Effector memory CD8-positive, alpha-beta T cell (primary cell): ENCODE results near the gene RANGRF.

ENCODE experiments used
- ATAC-seq: fragments of 150-1000 bp; cut with Tn5 transposase; replicated peaks from 2 replicates; pipeline ENCODE4 v1.10.0; 2021; ENCODE audit warnings: mild to moderate bottlenecking, moderate library complexity
- DNase-seq, 3 experiments: peaks; one replicate each; pipeline ENCODE4 v3.0.0; 2021
- H3K27ac Mint-ChIP-seq, 2 donors: one replicate each; pipeline ENCODE4 v1.8.0; 2022; ENCODE audit warnings: mild to moderate bottlenecking in 2 of 2, mixed read lengths in 2 of 2, moderate library complexity in 2 of 2
- H3K27me3 Mint-ChIP-seq, 2 donors: one replicate each; pipeline ENCODE4 v1.8.0; 2022; ENCODE audit warnings: mixed read lengths in 2 of 2
- H3K36me3 Mint-ChIP-seq: one replicate; pipeline ENCODE4 v1.8.0; 2022; ENCODE audit warnings: mild to moderate bottlenecking, moderate library complexity, mixed read lengths; ENCODE audit not compliant: insufficient read depth
- H3K4me1 Mint-ChIP-seq, 2 donors: one replicate each; pipeline ENCODE4 v1.8.0; 2022; ENCODE audit warnings: low read depth in 2 of 2, mixed read lengths in 2 of 2
- H3K4me3 Mint-ChIP-seq, 2 donors: one replicate each; pipeline ENCODE4 v1.8.0; 2022; ENCODE audit warnings: mild to moderate bottlenecking in 2 of 2, mixed read lengths in 2 of 2, moderate library complexity in 2 of 2
- H3K9me3 Mint-ChIP-seq, 2 donors: one replicate each; pipeline ENCODE4 v1.8.0; 2022; ENCODE audit warnings: mixed read lengths in 2 of 2

RANGRF gene

GRCh38 chr17:8284126-8284525 is 4.3 kb upstream of the RANGRF start:
- Mint-ChIP-seq H3K9me3 (no peaks in the 10 kb centered on the region), H3K4me1 (peaks cover 18 to 20% of the 10 kb centered on the region in 2 donors), H3K27me3 (peaks cover 0 to 7% of the 10 kb centered on the region in 2 donors), H3K4me3 (peak overlapping the region; percentile 46 to 56), H3K27ac (peak overlapping the region; percentile 49 to 79), H3K36me3 (no peaks in the 10 kb centered on the region)
- no peak for ATAC-seq
- no peak for DNase-seq

- ATAC-seq, result no peak
- no peaks in the 10 kb centered on the region for H3K27me3 Mint-ChIP-seq
- H3K27ac Mint-ChIP-seq, result peak overlapping the region in 1 of 2 donors; percentile 49
- DNase-seq, result no peak
- no peaks in the 10 kb centered on the region for H3K9me3 Mint-ChIP-seq
- H3K4me1 Mint-ChIP-seq, result peaks cover 26 to 31% of the 10 kb centered on the region in 2 donors
- H3K4me3 Mint-ChIP-seq, result no peak overlapping the region
- peaks cover 5% of the 10 kb centered on the region for H3K36me3 Mint-ChIP-seq
Measured at GRCh38 chr17:8285270-8286181, 2.9 kb upstream of the RANGRF start.

- Mint-ChIP-seq H3K4me1 (peaks cover 26 to 34% of the 10 kb centered on the region in 2 donors), H3K4me3 (peak overlapping the region; percentile 89 to 90), H3K27ac (peak overlapping the region; percentile 94 to 95), H3K9me3 (no peaks in the 10 kb centered on the region), H3K27me3 (no peaks in the 10 kb centered on the region), H3K36me3 (peaks cover 7% of the 10 kb centered on the region)
- ATAC-seq, result no peak
- no peak for DNase-seq
Measured at GRCh38 chr17:8287651-8288335, 677 bp upstream of the RANGRF start.

- DNase-seq, result no peak
- Mint-ChIP-seq H3K36me3 (peaks cover 7% of the 10 kb centered on the region), H3K4me3 (peak overlapping the region; percentile 89 to 90), H3K4me1 (peaks cover 22 to 28% of the 10 kb centered on the region in 2 donors), H3K27ac (peak overlapping the region; percentile 94 to 95), H3K9me3 (no peaks in the 10 kb centered on the region), H3K27me3 (no peaks in the 10 kb centered on the region)
- ATAC-seq, result no peak
Measured at GRCh38 chr17:8289103-8289397, 580 bp downstream of the RANGRF start.

GRCh38 chr17:8290043-8290442 is 1.6 kb downstream of the RANGRF start:
- H3K36me3 Mint-ChIP-seq, result peaks cover 10% of the 10 kb centered on the region
- no peak for ATAC-seq

GRCh38 chr17:8292639-8293395 is 4.3 kb downstream of the RANGRF start:
- DNase-seq (no peak), ATAC-seq (no peak)
- no peak overlapping the region for H3K4me3 Mint-ChIP-seq
- H3K27ac Mint-ChIP-seq, result peak overlapping the region in 1 of 2 donors; percentile 36
- peaks cover 28 to 39% of the 10 kb centered on the region in 2 donors for H3K4me1 Mint-ChIP-seq
- H3K36me3 Mint-ChIP-seq, result peaks cover 18% of the 10 kb centered on the region
- no peaks in the 10 kb centered on the region for H3K9me3 Mint-ChIP-seq
- no peaks in the 10 kb centered on the region for H3K27me3 Mint-ChIP-seq

More at GRCh38 chr17:8290043-8290442, 1.6 kb downstream of the RANGRF start:
- peak overlapping the region in 1 of 2 donors; percentile 26 for H3K27ac Mint-ChIP-seq
- peaks cover 24 to 33% of the 10 kb centered on the region in 2 donors for H3K4me1 Mint-ChIP-seq
- peak overlapping the region; percentile 89 to 90 for H3K4me3 Mint-ChIP-seq
- H3K9me3 Mint-ChIP-seq, result no peaks in the 10 kb centered on the region
- no peaks in the 10 kb centered on the region for H3K27me3 Mint-ChIP-seq
- no peak for DNase-seq

- no peak for ATAC-seq
- Mint-ChIP-seq H3K9me3 (no peaks in the 10 kb centered on the region), H3K4me1 (peaks cover 24 to 30% of the 10 kb centered on the region in 2 donors), H3K36me3 (peaks cover 18% of the 10 kb centered on the region), H3K4me3 (peak overlapping the region; percentile 94 to 95), H3K27me3 (no peaks in the 10 kb centered on the region), H3K27ac (peak overlapping the region; percentile 90 to 94)
- DNase-seq, result no peak
Measured at GRCh38 chr17:8294361-8294760, 5.9 kb downstream of the RANGRF start.

- Mint-ChIP-seq H3K9me3 (no peaks in the 10 kb centered on the region), H3K36me3 (peaks cover 18% of the 10 kb centered on the region), H3K4me3 (peak overlapping the region; percentile 94 to 95), H3K27ac (peak overlapping the region; percentile 90 to 94), H3K27me3 (no peaks in the 10 kb centered on the region), H3K4me1 (peaks cover 21 to 27% of the 10 kb centered on the region in 2 donors)
- no peak for DNase-seq
- ATAC-seq, result no peak
Measured at GRCh38 chr17:8294814-8295316, 6.4 kb downstream of the RANGRF start.

GRCh38 chr17:8300226-8300625 is 11.8 kb downstream of the RANGRF start:
- ATAC-seq, result no peak

GRCh38 chr17:8300627-8301242 is 12.3 kb downstream of the RANGRF start:
- H3K4me1 Mint-ChIP-seq, result peaks cover 9 to 12% of the 10 kb centered on the region in 2 donors
- H3K27me3 Mint-ChIP-seq, result peaks cover 0 to 8% of the 10 kb centered on the region in 2 donors
- no peak overlapping the region for H3K4me3 Mint-ChIP-seq
- H3K9me3 Mint-ChIP-seq, result no peaks in the 10 kb centered on the region
- DNase-seq, result peak; percentile 40 to 53 (median 46)
- peaks cover under 1% of the 10 kb centered on the region for H3K36me3 Mint-ChIP-seq
- peak; percentile 89 for ATAC-seq
- no peak overlapping the region for H3K27ac Mint-ChIP-seq

More at GRCh38 chr17:8300226-8300625, 11.8 kb downstream of the RANGRF start:
- peaks cover 11 to 12% of the 10 kb centered on the region in 2 donors for H3K4me1 Mint-ChIP-seq
- H3K27ac Mint-ChIP-seq, result no peak overlapping the region
- H3K9me3 Mint-ChIP-seq, result no peaks in the 10 kb centered on the region
- no peak for DNase-seq
- H3K36me3 Mint-ChIP-seq, result peaks cover 6% of the 10 kb centered on the region
- H3K27me3 Mint-ChIP-seq, result peaks cover 0 to 8% of the 10 kb centered on the region in 2 donors
- no peak overlapping the region for H3K4me3 Mint-ChIP-seq

GRCh38 chr17:8310601-8311123 is 22.2 kb downstream of the RANGRF start:
- no peak for DNase-seq
- Mint-ChIP-seq H3K9me3 (no peaks in the 10 kb centered on the region), H3K4me3 (no peak overlapping the region), H3K27ac (no peak overlapping the region), H3K4me1 (peaks cover 4 to 8% of the 10 kb centered on the region in 2 donors), H3K27me3 (peaks cover 43 to 56% of the 10 kb centered on the region in 2 donors), H3K36me3 (no peaks in the 10 kb centered on the region)
- ATAC-seq, result no peak

- ATAC-seq (no peak), DNase-seq (no peak)
- H3K36me3 Mint-ChIP-seq, result no peaks in the 10 kb centered on the region
- peaks cover 49 to 62% of the 10 kb centered on the region in 2 donors for H3K27me3 Mint-ChIP-seq
- no peak overlapping the region for H3K4me3 Mint-ChIP-seq
- H3K9me3 Mint-ChIP-seq, result no peaks in the 10 kb centered on the region
- peaks cover 4 to 8% of the 10 kb centered on the region in 2 donors for H3K4me1 Mint-ChIP-seq
- no peak overlapping the region for H3K27ac Mint-ChIP-seq
Measured at GRCh38 chr17:8311131-8311790, 22.8 kb downstream of the RANGRF start.
